HEK293 (cell line): Measurements from ENCODE around the gene SIN3A.

Experiments used
- EGR2 ChIP-seq: fragments of 450-650 bp; formaldehyde crosslinking; IDR thresholded peaks from 2 replicates; pipeline ENCODE4 v1.5.1; 2016; ENCODE audit warnings: low read depth, missing biosample characterization, missing genetic modification characterization
- GLI2 ChIP-seq: fragments of 450-650 bp; formaldehyde crosslinking; IDR thresholded peaks from 2 replicates; pipeline ENCODE4; 2017; ENCODE audit warnings: missing biosample characterization, missing genetic modification characterization, low read depth, borderline replicate concordance
- GLI4 ChIP-seq: fragments of 450-650 bp; formaldehyde crosslinking; IDR thresholded peaks from 2 replicates; pipeline ENCODE4 v1.5.1; 2016; ENCODE audit warnings: missing biosample characterization, missing genetic modification characterization
- KLF9 ChIP-seq: fragments of 450-650 bp; formaldehyde crosslinking; IDR thresholded peaks from 2 replicates; pipeline ENCODE4 v1.5.1; 2016; ENCODE audit warnings: missing biosample characterization, missing genetic modification characterization, low read depth
- PRDM1 ChIP-seq: fragments of 450-650 bp; formaldehyde crosslinking; IDR thresholded peaks from 2 replicates; pipeline ENCODE4; 2016; ENCODE audit warnings: missing biosample characterization, missing genetic modification characterization
- SCRT1 ChIP-seq: fragments of 450-650 bp; formaldehyde crosslinking; IDR thresholded peaks from 2 replicates; pipeline ENCODE4 v1.5.1; 2016; ENCODE audit warnings: missing biosample characterization, missing genetic modification characterization, borderline replicate concordance
- SP7 ChIP-seq: fragments of 450-650 bp; formaldehyde crosslinking; IDR thresholded peaks from 2 replicates; pipeline ENCODE4 v1.5.1; 2016; ENCODE audit warnings: missing biosample characterization, missing genetic modification characterization
- ZBTB11 ChIP-seq: fragments of 450-650 bp; formaldehyde crosslinking; conservative IDR thresholded peaks from 2 replicates; pipeline ENCODE4 v1.5.1; 2016; ENCODE audit warnings: low read depth, missing biosample characterization, missing genetic modification characterization
- ZBTB7A ChIP-seq: fragments of 450-650 bp; formaldehyde crosslinking; IDR thresholded peaks from 2 replicates; pipeline ENCODE4 v1.5.1; 2016; ENCODE audit warnings: low read depth, missing biosample characterization, missing genetic modification characterization
- ZFHX2 ChIP-seq: fragments of 450-650 bp; formaldehyde crosslinking; conservative IDR thresholded peaks from 2 replicates; pipeline ENCODE4 v1.5.1; 2016; ENCODE audit warnings: missing biosample characterization, missing genetic modification characterization
- ZNF10 ChIP-seq: fragments of 450-650 bp; formaldehyde crosslinking; IDR thresholded peaks from 2 replicates; pipeline ENCODE4 v1.5.1; 2017; ENCODE audit warnings: missing biosample characterization, missing genetic modification characterization
- ZNF121 ChIP-seq: fragments of 450-650 bp; formaldehyde crosslinking; IDR thresholded peaks from 2 replicates; pipeline ENCODE4 v1.5.1; 2016; ENCODE audit warnings: missing biosample characterization, missing genetic modification characterization
- ZNF18 ChIP-seq: fragments of 450-650 bp; formaldehyde crosslinking; IDR thresholded peaks from 2 replicates; pipeline ENCODE4 v1.5.1; 2016; ENCODE audit warnings: missing biosample characterization, missing genetic modification characterization
- ZNF223 ChIP-seq: fragments of 450-650 bp; formaldehyde crosslinking; IDR thresholded peaks from 2 replicates; pipeline ENCODE4 v1.5.1; 2016; ENCODE audit warnings: missing biosample characterization, missing genetic modification characterization
- ZNF24 ChIP-seq: fragments of 450-650 bp; formaldehyde crosslinking; IDR thresholded peaks from 2 replicates; pipeline ENCODE4 v1.5.1; 2016; ENCODE audit warnings: missing biosample characterization, missing genetic modification characterization
- ZNF248 ChIP-seq: fragments of 450-650 bp; formaldehyde crosslinking; IDR thresholded peaks from 2 replicates; pipeline ENCODE4 v1.5.1; 2017; ENCODE audit warnings: missing biosample characterization, missing genetic modification characterization
- ZNF26 ChIP-seq: fragments of 450-650 bp; formaldehyde crosslinking; IDR thresholded peaks from 2 replicates; pipeline ENCODE4 v1.5.1; 2016; ENCODE audit warnings: missing biosample characterization, missing genetic modification characterization
- ZNF311 ChIP-seq: fragments of 450-650 bp; formaldehyde crosslinking; IDR thresholded peaks from 2 replicates; pipeline ENCODE4 v1.5.1; 2017; ENCODE audit warnings: missing biosample characterization, missing genetic modification characterization, borderline replicate concordance
- ZNF366 ChIP-seq: fragments of 450-650 bp; formaldehyde crosslinking; conservative IDR thresholded peaks from 2 replicates; pipeline ENCODE4 v1.5.1; 2016; ENCODE audit warnings: missing biosample characterization, missing genetic modification characterization
- ZNF518A ChIP-seq: fragments of 450-650 bp; formaldehyde crosslinking; conservative IDR thresholded peaks from 2 replicates; pipeline ENCODE4 v1.5.1; 2016; ENCODE audit warnings: low read depth, missing biosample characterization, missing genetic modification characterization
- ZNF560 ChIP-seq: fragments of 450-650 bp; formaldehyde crosslinking; IDR thresholded peaks from 2 replicates; pipeline ENCODE4 v1.5.1; 2017; ENCODE audit warnings: missing biosample characterization, missing genetic modification characterization, borderline replicate concordance
- ZNF596 ChIP-seq: fragments of 450-650 bp; IDR thresholded peaks from 2 replicates; pipeline ENCODE4 v1.5.0; 2018; ENCODE audit warnings: missing biosample characterization, mild to moderate bottlenecking, missing genetic modification characterization, moderate library complexity
- ZNF704 ChIP-seq: fragments of 450-650 bp; formaldehyde crosslinking; IDR thresholded peaks from 2 replicates; pipeline ENCODE4 v1.5.1; 2016; ENCODE audit warnings: missing biosample characterization, missing genetic modification characterization
- ZNF76 ChIP-seq: fragments of 450-650 bp; formaldehyde crosslinking; IDR thresholded peaks from 2 replicates; pipeline ENCODE4; 2016; ENCODE audit warnings: low read depth, missing biosample characterization, missing genetic modification characterization, borderline replicate concordance
- ZSCAN16 ChIP-seq: fragments of 450-650 bp; formaldehyde crosslinking; IDR thresholded peaks from 2 replicates; pipeline ENCODE4 v1.5.1; 2016; ENCODE audit warnings: missing biosample characterization, missing genetic modification characterization
- ZSCAN23 ChIP-seq: fragments of 450-650 bp; formaldehyde crosslinking; IDR thresholded peaks from 2 replicates; pipeline ENCODE4 v1.5.1; 2016; ENCODE audit warnings: missing biosample characterization, missing genetic modification characterization

SIN3A gene

GRCh38 chr15:75452865-75453702, 1.6 kb upstream of the SIN3A start (continued):
- TF ChIP-seq ZNF518A (tag by site-specific recombination) (no peak), ZBTB7A (tag by site-specific recombination) (peak; percentile 62; the same call in 1 of the 2 replicates), ZNF24 (tag by site-specific recombination) (peak; percentile 48; the same call in 1 of the 2 replicates), SCRT1 (tag by site-specific recombination) (peak; percentile 92), ZNF10 (no peak), ZBTB11 (tag by site-specific recombination) (0 out of 2 replicates have a peak, but pooled peaks have one; percentile 14), ZNF596 (tag by site-specific recombination) (no peak; the same call in 1 of the 2 replicates), GLI2 (tag by site-specific recombination) (no peak), ZNF76 (no peak; the same call in 1 of the 2 replicates), ZSCAN16 (tag by site-specific recombination) (no peak), ZNF26 (tag by site-specific recombination) (no peak), ZNF18 (tag by site-specific recombination) (0 out of 2 replicates have a peak, but pooled peaks have one; percentile 12), ZNF223 (tag by site-specific recombination) (no peak), ZNF560 (no peak), GLI4 (no peak), KLF9 (peak; percentile 48; the same call in 1 of the 2 replicates), EGR2 (tag by site-specific recombination) (peak; percentile 27; the same call in 1 of the 2 replicates), ZNF366 (0 out of 2 replicates have a peak, but pooled peaks have one; percentile 3), ZSCAN23 (tag by site-specific recombination) (no peak), ZFHX2 (tag by site-specific recombination) (peak; percentile 50), ZNF311 (tag by site-specific recombination) (no peak), PRDM1 (tag by site-specific recombination) (peak; percentile 74), ZNF248 (no peak), SP7 (no peak), ZNF704 (tag by site-specific recombination) (no peak), ZNF121 (tag by site-specific recombination) (no peak)
